ENCODE measurements around the gene RPLP2.

Gene RPLP2

DNA sequence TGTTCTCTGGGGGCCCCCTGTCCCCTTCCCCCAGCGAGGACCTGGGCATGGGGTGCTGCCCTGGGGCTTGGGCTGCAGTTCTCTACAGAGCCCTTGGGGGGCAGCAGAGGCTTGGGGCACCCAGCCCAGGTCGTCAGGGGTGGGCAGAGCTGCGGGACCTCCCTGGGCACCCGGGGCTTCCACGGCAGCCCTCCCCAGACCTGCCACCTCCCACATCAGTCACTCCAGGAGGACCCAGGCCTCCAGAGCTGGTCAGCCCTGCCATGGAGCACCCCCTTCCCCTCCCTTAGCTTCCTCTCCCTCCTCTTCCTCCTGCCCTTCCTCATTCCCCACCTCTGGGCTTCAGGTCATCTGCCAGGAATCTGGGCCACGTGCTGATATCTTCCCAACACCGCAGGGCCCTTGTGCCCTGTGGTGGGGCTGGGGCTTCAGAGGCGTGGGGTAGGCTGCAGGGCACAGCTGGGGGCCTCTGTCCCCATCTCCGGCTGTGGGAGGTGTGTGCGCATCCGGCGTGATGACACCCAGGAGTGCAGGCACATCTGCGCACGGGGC is 38.7 kb downstream of the RPLP2 start:
- peak overlapping the region; percentile 49 for H3K4me3 Mint-ChIP-seq
- no peaks in the 10 kb centered on the region for H3K27me3 Mint-ChIP-seq
- no peak overlapping the region for H3K27ac Mint-ChIP-seq
- peaks cover 15% of the 10 kb centered on the region for H3K4me1 Mint-ChIP-seq (ENCODE audit: low read depth)
- H3K36me3 Mint-ChIP-seq: no peaks in the 10 kb centered on the region
- no peaks in the 10 kb centered on the region for H3K9me3 Mint-ChIP-seq (ENCODE audit: low read depth)

DNA sequence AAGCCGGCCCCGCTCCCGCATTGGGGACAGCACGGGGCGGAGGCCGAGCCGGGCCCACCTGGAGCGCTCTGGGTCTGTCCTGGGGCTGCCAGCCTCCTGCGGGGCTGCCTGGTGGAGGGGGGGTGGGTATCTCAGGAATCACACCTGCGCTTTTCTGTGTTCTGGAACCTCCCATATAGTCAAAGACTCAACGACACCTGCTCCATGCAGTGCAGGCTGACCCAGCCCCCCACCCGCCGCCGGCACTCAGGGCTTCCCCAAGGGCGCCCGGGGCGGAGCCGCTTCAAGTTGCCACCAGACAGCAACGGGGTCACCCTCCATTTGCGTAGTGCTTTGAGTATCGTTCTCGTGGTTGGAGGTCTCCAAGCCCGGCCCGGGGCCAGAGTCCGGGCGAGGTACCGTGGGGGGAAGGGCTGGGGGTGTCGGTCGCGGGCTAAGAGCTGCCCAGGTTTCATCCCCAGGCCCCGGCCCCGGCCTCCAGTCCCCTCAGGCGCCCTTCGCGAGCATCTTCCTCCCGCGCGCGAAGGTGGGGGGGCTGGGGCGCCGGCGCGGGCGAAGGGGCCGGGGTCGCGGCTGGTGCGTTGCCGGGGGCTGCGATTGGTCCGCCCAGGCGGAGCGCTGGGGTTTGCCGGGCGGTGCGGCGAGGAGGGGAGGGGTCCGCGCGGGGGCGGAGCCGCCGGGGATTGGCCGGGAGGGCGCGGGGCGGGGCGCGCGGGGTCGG is 39.5 kb downstream of the RPLP2 start:
- peak overlapping the region; percentile 75 for H3K4me3 Mint-ChIP-seq
- no peaks in the 10 kb centered on the region for H3K27me3 Mint-ChIP-seq
- H3K27ac Mint-ChIP-seq: no peak overlapping the region
- H3K4me1 Mint-ChIP-seq (ENCODE audit: low read depth): peaks cover 10% of the 10 kb centered on the region
- no peaks in the 10 kb centered on the region for H3K9me3 Mint-ChIP-seq (ENCODE audit: low read depth)
- H3K36me3 Mint-ChIP-seq: no peaks in the 10 kb centered on the region

DNA sequence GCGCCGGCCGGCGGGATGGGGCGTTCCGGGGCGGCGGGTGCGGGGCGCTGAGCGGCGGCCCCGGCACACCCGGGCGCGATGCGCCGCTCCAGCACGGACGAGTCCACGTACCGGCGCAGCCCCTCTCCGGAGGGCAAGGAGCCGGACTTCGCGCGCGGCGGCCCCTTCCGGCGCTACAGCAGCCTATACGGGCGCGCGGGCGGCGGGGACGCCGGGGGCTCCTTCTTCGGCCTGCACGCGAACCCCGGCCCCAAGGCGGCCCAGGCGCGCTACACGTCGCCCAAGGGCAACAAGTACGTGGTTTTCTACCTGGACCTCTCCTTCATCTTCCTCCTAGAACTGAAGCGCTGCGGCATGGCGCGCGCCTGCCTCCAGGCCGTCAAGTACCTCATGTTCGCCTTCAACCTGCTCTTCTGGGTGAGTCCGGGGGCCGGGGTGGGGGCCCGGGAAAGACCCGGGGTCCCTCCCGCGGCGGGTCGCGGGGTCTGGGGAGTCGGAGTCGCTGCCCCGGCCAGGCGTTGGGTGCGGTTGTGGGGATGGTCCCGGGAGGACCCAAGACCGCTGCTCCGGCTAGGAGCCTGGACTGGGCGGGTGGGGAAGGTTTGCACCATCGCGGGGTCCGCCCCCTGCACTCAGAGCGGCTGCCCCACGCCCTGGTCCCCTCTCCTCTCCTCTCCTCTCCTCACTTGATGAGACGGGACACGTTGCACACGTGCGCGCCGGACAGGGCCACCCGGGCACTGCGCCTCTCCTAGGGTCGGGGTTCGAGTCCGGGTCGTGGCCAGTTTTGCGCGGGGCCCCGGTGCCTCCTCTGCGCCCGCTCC is 40.4 kb downstream of the RPLP2 start:
- Mint-ChIP-seq H3K9me3 (ENCODE audit: low read depth) (no peaks in the 10 kb centered on the region), H3K27ac (no peak overlapping the region), H3K4me3 (peak overlapping the region; percentile 62), H3K36me3 (no peaks in the 10 kb centered on the region), H3K27me3 (no peaks in the 10 kb centered on the region), H3K4me1 (ENCODE audit: low read depth) (peaks cover 6% of the 10 kb centered on the region)

DNA sequence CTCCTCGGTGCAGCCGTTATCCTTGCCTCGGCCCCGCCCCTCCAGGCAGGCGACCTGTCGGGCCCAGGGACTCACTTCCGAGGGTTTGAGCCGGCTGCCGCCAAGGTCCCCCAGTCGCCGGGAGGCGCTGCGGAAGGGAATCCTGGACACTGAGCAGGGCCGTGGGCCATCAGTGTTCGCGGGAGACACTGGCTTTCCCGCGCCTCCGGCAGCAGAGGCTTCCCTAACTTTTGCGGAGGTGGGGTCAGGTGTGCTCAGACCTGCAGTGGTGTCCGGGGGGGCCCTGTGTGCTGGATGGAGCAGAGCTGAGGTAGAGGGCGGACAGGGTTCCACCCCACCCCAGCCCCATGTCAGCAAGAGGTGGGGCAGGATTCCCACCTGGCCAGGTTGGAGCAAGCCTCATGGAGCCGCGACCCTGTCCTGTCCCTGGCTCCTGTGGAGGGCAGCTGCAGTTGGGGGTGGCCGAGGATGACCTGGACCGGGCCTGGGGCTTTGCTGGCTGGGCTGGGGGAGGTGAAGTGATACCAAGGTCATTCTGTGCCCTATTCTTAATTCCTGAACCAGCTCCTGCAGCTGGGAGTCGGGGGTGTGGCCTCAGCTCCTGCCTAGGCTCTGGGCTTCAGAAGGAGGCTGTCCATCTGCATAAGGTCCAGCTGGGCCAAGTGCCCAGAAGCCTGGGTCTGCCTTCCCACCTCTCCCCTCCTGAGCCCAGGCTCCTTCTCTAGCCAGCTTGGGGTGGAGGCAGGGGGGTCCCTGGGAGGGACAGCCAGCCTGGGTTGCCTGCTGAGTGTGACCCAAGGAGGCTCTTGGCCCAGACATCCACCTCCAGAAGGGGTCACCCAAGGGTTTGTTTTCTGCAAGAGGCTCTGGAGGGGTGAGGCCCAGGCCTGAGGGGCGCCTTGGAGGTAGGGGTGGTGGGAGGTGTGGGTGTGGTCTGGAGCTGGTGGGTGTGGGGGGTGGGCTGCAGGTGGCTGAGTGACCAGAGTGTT is 41.3 kb downstream of the RPLP2 start:
- Mint-ChIP-seq H3K27ac (no peak overlapping the region), H3K4me3 (peak overlapping the region; percentile 10), H3K4me1 (ENCODE audit: low read depth) (peaks cover 6% of the 10 kb centered on the region), H3K36me3 (no peaks in the 10 kb centered on the region), H3K27me3 (no peaks in the 10 kb centered on the region), H3K9me3 (ENCODE audit: low read depth) (no peaks in the 10 kb centered on the region)

DNA sequence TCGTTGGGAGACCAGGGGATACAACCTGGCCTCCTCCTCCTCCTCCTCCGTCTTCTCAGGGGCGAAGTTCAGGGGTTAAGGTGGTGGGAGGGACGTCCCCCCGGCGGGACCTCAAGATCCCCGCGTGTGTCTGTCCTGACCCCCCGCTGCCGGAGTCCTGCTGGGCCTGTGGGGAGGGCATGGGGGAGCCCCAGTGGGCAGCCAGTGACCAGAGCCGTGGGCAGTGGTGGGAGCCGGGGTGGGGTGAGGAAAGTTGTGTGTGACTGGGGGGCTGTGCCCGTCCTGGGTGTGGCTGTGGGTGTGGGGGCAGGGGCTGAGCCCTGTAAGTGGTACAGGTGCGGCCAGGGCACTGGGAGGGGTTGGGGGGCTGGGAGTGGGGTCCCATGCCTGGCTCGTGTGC is 43.0 kb downstream of the RPLP2 start:
- Mint-ChIP-seq H3K36me3 (no peaks in the 10 kb centered on the region), H3K4me1 (ENCODE audit: low read depth) (peaks cover 3% of the 10 kb centered on the region), H3K4me3 (no peak overlapping the region), H3K27me3 (no peaks in the 10 kb centered on the region), H3K9me3 (ENCODE audit: low read depth) (no peaks in the 10 kb centered on the region), H3K27ac (no peak overlapping the region)

DNA sequence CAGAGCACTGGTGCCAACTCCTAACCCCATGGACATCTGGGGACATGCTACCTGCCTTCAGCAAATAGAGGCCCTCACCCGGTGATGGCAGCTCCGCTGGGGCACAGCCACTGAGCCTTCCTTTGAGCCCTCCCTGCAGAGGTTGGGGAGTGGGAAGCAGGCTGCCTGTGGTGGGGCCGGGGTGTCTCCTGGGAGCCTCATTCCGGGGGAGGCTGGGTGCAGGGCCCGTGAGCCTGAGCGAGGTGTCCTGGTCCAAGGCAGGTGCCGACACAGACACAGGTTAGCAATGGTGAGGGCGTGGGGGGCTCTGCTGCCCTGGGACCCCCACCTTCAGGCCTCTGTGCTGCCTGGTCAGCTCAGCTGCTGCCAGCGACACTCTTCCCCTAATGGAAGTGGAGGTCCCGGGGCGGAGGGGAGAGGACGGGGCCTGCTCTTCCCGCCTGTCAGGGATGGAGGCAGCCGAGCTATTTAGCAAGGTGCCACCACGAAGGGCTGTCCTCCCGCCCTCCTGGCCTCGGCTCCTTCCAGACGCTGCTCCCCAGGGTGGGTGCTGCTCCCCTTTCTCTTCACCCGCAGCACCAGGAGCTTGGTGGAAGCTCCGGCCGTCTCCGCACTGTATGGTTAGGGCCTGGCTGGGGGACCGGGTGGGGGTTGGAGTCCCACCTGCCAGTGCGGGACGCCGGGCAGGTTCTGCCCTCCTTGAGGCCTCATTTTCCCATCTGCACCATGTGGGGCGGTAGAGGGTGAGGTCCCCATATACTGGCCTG is 44.1 kb downstream of the RPLP2 start:
- H3K27me3 Mint-ChIP-seq: no peaks in the 10 kb centered on the region
- no peaks in the 10 kb centered on the region for H3K36me3 Mint-ChIP-seq
- H3K4me1 Mint-ChIP-seq (ENCODE audit: low read depth): no peaks in the 10 kb centered on the region
- no peak overlapping the region for H3K27ac Mint-ChIP-seq
- no peaks in the 10 kb centered on the region for H3K9me3 Mint-ChIP-seq (ENCODE audit: low read depth)
- no peak overlapping the region for H3K4me3 Mint-ChIP-seq

DNA sequence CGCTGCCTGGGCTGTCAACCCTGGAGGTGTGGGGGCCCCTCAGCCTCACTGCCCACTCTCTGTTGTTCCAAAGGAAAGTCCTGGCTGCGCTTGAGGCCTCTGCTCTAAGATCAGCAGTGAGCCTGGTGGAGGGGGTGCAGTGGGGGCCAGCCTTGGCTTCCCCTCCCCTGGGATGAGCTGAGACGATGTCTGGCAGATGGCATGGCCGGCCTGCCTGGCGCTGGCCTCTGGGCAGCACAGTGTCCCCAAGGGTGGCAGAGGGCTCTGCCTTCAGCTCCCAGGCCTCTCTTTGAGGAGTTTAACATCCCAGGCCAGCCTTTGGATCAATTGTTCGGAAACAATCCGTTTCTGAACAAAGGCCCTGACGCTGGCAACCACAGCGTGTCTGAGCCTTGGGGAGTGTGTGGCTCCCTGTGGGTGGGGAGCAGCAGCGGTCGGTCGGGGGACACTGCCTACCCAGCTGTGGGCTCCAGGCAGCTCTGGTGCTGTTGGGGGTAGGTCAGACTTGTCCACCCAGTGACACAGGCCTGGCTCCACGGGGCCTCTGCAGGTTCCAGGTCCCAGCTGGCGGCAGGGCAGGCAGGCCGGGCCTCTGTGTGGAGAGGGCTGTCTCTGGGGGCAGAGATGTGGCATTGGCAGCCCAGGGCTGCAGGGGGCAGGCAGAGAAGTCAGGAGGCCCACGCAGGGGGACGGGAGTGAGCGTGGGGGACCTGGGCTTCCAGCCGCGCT is 45.0 kb downstream of the RPLP2 start:
- no peaks in the 10 kb centered on the region for H3K4me1 Mint-ChIP-seq (ENCODE audit: low read depth)
- no peak overlapping the region for H3K4me3 Mint-ChIP-seq
- H3K36me3 Mint-ChIP-seq: no peaks in the 10 kb centered on the region
- H3K9me3 Mint-ChIP-seq (ENCODE audit: low read depth): no peaks in the 10 kb centered on the region
- no peak overlapping the region for H3K27ac Mint-ChIP-seq
- H3K27me3 Mint-ChIP-seq: no peaks in the 10 kb centered on the region

DNA sequence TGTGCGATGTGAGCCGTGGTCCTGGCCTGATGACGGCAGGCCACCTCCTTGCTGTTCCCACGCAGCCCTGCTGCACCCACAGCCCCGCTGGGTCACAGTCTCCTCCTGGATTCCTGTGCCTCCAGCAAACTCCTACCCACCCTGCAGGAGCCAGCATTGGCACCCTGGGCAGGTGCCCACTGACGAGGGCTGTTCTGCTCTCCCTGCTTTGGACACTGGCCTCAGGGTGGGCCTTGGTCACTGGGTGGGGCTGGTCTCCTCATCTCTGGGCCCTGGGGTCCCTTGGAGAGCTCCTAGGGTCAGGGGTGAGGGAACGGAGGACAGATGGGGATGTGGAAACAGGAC is 45.5 kb downstream of the RPLP2 start:
- no peaks in the 10 kb centered on the region for H3K4me1 Mint-ChIP-seq (ENCODE audit: low read depth)
- H3K9me3 Mint-ChIP-seq (ENCODE audit: low read depth): no peaks in the 10 kb centered on the region
- H3K36me3 Mint-ChIP-seq: no peaks in the 10 kb centered on the region
- H3K27me3 Mint-ChIP-seq: no peaks in the 10 kb centered on the region
- H3K27ac Mint-ChIP-seq: no peak overlapping the region
- no peak overlapping the region for H3K4me3 Mint-ChIP-seq

DNA sequence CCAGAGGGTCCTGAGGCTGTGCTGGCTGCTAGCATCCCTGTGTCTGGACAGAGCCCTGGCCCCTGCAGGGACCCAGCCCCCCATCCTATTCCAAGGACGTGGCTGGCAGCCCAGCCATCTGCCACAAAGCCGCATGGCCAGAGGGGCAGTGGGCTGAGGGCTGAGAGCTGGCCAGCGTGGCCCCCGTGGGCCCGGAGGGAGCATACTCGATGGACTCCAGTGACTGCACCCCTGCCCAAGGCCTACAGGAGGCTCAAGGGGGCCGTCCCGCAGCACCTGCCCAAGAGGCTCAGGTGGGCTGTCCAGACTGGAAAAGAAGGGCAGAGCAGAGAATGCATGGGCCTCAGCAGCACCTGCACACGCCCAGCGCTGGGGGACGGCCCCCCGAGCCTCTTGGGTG is 46.0 kb downstream of the RPLP2 start:
- Mint-ChIP-seq H3K36me3 (no peaks in the 10 kb centered on the region), H3K27ac (no peak overlapping the region), H3K27me3 (no peaks in the 10 kb centered on the region), H3K4me3 (no peak overlapping the region), H3K9me3 (ENCODE audit: low read depth) (no peaks in the 10 kb centered on the region), H3K4me1 (ENCODE audit: low read depth) (no peaks in the 10 kb centered on the region)

DNA sequence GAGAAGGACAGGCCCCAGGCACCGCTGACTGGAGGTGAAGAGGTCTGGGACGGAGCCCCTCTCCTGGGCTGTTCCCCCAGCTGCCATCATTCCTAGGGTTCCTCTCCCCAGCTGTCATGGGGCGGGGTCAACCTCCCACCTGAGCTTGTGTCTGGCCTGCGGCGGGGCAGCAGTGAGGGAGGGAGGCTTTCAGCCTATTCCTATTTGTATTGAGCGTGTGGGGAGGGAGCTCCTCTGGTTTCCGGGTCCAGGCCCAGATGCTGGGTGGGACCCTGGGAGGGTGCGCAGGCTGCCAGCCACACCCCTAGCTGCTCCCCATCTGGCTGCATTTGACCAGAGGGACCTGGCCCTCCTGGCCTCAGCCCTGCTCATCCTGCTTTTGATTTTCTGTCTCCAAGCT is 46.6 kb downstream of the RPLP2 start:
- H3K27ac Mint-ChIP-seq: no peak overlapping the region
- no peaks in the 10 kb centered on the region for H3K4me1 Mint-ChIP-seq (ENCODE audit: low read depth)
- H3K27me3 Mint-ChIP-seq: no peaks in the 10 kb centered on the region

DNA sequence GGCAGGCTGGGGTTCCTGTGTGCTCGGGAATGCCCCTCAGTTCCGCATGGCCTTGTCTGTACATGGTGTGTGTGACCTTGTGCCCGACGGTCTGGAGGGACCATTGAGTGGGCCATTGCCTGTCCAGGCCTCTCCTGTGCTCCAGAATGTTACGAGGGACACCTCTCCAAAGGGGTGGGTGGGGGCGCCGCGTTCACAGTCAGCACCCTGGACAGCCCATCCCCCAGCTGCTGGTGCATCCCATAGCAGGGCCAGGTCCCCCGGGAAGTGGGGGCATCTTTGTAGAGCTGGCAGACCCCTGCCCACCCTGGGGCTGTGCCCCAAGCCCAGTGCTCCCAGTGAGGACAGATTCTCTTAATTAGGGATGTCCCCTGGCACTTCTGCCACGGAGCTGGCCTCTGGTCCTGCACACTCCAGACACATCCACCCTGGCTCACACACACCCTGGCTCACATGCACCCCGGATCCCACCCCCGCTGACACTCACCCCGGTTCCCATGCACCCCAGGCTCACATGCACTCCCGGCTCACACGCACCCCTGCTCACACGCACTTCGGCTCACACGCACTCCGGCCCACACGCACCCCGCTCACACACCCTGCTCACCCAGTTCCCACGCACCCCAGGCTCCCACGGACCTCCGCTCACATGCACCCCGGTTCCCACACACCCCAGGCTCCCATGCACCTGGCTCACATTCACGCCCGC is 48.4 kb downstream of the RPLP2 start:
- Mint-ChIP-seq H3K4me3 (no peak overlapping the region), H3K27ac (no peak overlapping the region), H3K36me3 (no peaks in the 10 kb centered on the region), H3K9me3 (ENCODE audit: low read depth) (no peaks in the 10 kb centered on the region), H3K27me3 (no peaks in the 10 kb centered on the region), H3K4me1 (ENCODE audit: low read depth) (no peaks in the 10 kb centered on the region)

More for the DNA sequence above, 46.6 kb downstream of the RPLP2 start:
- Mint-ChIP-seq H3K36me3 (no peaks in the 10 kb centered on the region), H3K4me3 (no peak overlapping the region), H3K9me3 (ENCODE audit: low read depth) (no peaks in the 10 kb centered on the region)

DNA sequence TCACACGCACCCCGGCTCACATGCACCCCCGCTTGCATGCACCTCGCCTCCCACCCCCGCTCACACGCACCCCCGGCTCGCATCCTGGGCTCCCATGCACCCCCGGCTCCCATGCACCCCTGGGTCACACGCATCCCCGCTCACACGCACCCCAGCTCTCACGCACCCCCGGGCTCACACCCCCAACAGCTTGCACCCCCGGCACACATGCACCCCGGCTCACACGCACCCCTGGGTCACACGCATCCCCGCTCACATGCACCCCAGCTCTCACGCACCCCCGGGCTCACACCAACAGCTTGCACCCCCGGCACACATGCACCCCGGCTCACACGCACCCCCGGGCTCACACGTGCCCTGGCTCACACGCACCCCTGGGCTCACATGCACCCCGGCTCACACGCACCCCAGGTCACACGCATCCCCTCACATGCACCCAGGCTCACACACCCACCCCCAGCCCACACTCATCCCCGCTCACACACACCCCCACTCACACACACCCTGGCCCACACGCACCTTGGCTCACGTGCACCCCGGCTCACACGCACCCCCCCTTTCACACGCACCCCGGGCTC is 49.1 kb downstream of the RPLP2 start:
- H3K4me1 Mint-ChIP-seq (ENCODE audit: low read depth): no peaks in the 10 kb centered on the region
- no peaks in the 10 kb centered on the region for H3K27me3 Mint-ChIP-seq
- no peaks in the 10 kb centered on the region for H3K9me3 Mint-ChIP-seq (ENCODE audit: low read depth)
- H3K27ac Mint-ChIP-seq: no peak overlapping the region
- H3K4me3 Mint-ChIP-seq: no peak overlapping the region
- no peaks in the 10 kb centered on the region for H3K36me3 Mint-ChIP-seq
